Smooth muscle cell of trachea (primary cell): ENCODE measurements around the gene PET100. TPM values are rescaled to one million over a fixed set of nuclear protein-coding genes. Genes with fewer than 3 reads are reported as not detected.

ENCODE experiments used
- total RNA-seq: library from RNA; depleted of rRNA; stranded (reverse); fragments of >200 nt; gene quantifications from 2 replicates; pipeline ENCODE4 v1.2.1, GENCODE V29; 2014

PET100 gene
- 7.3 and 14.4 TPM in 2 replicates for total RNA-seq

GRCh38 chr19:7629347-7630054 lies at the start of gene PET100, which contains the start of gene XAB2:
TSS of gene PET100 (plus strand) at chr19:7629793. CDS start at chr19:7629834, 41 bp downstream.
TSS of gene XAB2 (minus strand) at chr19:7629545. CDS start at chr19:7629527, 18 bp downstream.

GRCh38 chr19:7595466-7596133 lies 34.0 kb upstream of the PET100 start, which contains the start of gene CAMSAP3:
TSS of gene CAMSAP3 (plus strand) at chr19:7595863. CDS start at chr19:7596003, 140 bp downstream.

GRCh38 chr19:7633698-7634097 lies 4.1 kb downstream of the PET100 start, which contains the start of gene PCP2:
TSS of gene PCP2 (minus strand) at chr19:7633719. CDS start at chr19:7633457, 262 bp downstream.

GRCh38 chr19:7636691-7637373 lies 7.2 kb downstream of the PET100 start, which contains the start of gene STXBP2:
TSS of gene STXBP2 (plus strand) at chr19:7637110. CDS start at chr19:7637150, 40 bp downstream.

GRCh38 chr19:7668842-7669241 lies 39.2 kb downstream of the PET100 start, which contains the start of gene RETN:
TSS of gene RETN (plus strand) at chr19:7669049. CDS start at chr19:7669327, 278 bp downstream.

GRCh38 chr19:7676854-7677253 lies 47.3 kb downstream of the PET100 start, which contains the start of gene MCEMP1:
TSS of gene MCEMP1 (plus strand) at chr19:7677090. CDS start at chr19:7677121, 31 bp downstream.

GRCh38 chr19:7680606-7681339 lies 51.2 kb downstream of the PET100 start, which contains the start of gene TRAPPC5:
TSS of gene TRAPPC5 (plus strand) at chr19:7680833. CDS start at chr19:7682254, 1,421 bp downstream.

Other genes with a start within 250 kb of the PET100 start
- 4.3 and 7.1 TPM in 2 replicates for gene PEX11G, start 140.8 kb upstream of the PET100 start, total RNA-seq
- 18.0 and 42.2 TPM in 2 replicates for gene ZNF358, start 113.7 kb upstream of the PET100 start, total RNA-seq
- 7.1 and 8.4 TPM in 2 replicates for gene MCOLN1, start 107.2 kb upstream of the PET100 start, total RNA-seq
- gene PNPLA6, start 94.1 kb upstream of the PET100 start, total RNA-seq = 78.7 and 155 TPM in 2 replicates
- gene CAMSAP3, start 33.9 kb upstream of the PET100 start, total RNA-seq = under 0.01 TPM in 1 of 2 replicates, not detected in the other
- 38.7 TPM in 2 replicates for gene XAB2, start 248 bp upstream of the PET100 start, total RNA-seq
- not detected in 2 replicates for gene PCP2, start 3.9 kb downstream of the PET100 start, total RNA-seq
- gene STXBP2, start 7.3 kb downstream of the PET100 start, total RNA-seq = 7.4 and 9.0 TPM in 2 replicates
- not detected in 2 replicates for gene RETN, start 39.3 kb downstream of the PET100 start, total RNA-seq
- not detected in 2 replicates for gene MCEMP1, start 47.3 kb downstream of the PET100 start, total RNA-seq
- 55.4 and 125 TPM in 2 replicates for gene TRAPPC5, start 51.0 kb downstream of the PET100 start, total RNA-seq
- not detected in 2 replicates for gene FCER2, start 72.3 kb downstream of the PET100 start, total RNA-seq
- gene CLEC4G, start 102.3 kb downstream of the PET100 start, total RNA-seq = not detected in 2 replicates
- not detected in 2 replicates for gene CD209, start 117.7 kb downstream of the PET100 start, total RNA-seq
- not detected in 2 replicates for gene CLEC4M, start 133.4 kb downstream of the PET100 start, total RNA-seq
- gene EVI5L, start 200.4 kb downstream of the PET100 start, total RNA-seq = 19.2 and 32.6 TPM in 2 replicates
- gene PRR36, start 244.6 kb downstream of the PET100 start, total RNA-seq = under 0.01 TPM in 1 of 2 replicates, not detected in the other